ENCODE results near the gene FHIT.

FHIT gene

GRCh38 chr3:59774000-59774399 is 1477.3 kb downstream of the FHIT start:
- Histone ChIP-seq H3K4me2 (ENCODE audit: low read depth, low read length, poor library complexity, severe bottlenecking) (no peak overlapping the region), H2AFZ (ENCODE audit: low read depth, low read length, severe bottlenecking) (no peak overlapping the region), H3K9ac (ENCODE audit: low read length) (no peak overlapping the region), H3K27me3 (ENCODE audit: low read length) (no peaks in the 10 kb centered on the region), H3K79me2 (ENCODE audit: insufficient read depth, low read length) (no peaks in the 10 kb centered on the region), H3K27ac (ENCODE audit: low read depth, low read length) (no peak overlapping the region), H4K20me1 (ENCODE audit: low read depth, low read length) (no peaks in the 10 kb centered on the region), H3K9me2 (replicated peaks; ENCODE audit: insufficient read depth, low read length) (no peaks in the 10 kb centered on the region), H3F3A (ENCODE audit: insufficient read depth) (no peaks in the 10 kb centered on the region), H3K9me3 (ENCODE audit: insufficient read depth, low read length) (no peaks in the 10 kb centered on the region), H3K4me3 (ENCODE audit: insufficient read depth, low read length, poor library complexity, severe bottlenecking) (no peak overlapping the region), H3K36me3 (ENCODE audit: low read length) (no peaks in the 10 kb centered on the region)
- TF ChIP-seq EZH2phosphoT487 (conservative IDR thresholded peaks at IDR 0.05; ENCODE audit: low read length) = no peak
- TF ChIP-seq CTCF (IDR thresholded peaks at IDR 0.05; ENCODE audit: insufficient read depth, low read length, poor library complexity, severe bottlenecking) = no peak

GRCh38 chr3:59772416-59773408 is 1478.5 kb downstream of the FHIT start:
- Histone ChIP-seq H3K4me3 (ENCODE audit: insufficient read depth, low read length, poor library complexity, severe bottlenecking) (no peak overlapping the region), H3K4me2 (ENCODE audit: low read depth, low read length, poor library complexity, severe bottlenecking) (peak overlapping the region; percentile 12), H3K9me3 (ENCODE audit: insufficient read depth, low read length) (no peaks in the 10 kb centered on the region), H3K36me3 (ENCODE audit: low read length) (no peaks in the 10 kb centered on the region), H3K9me2 (replicated peaks; ENCODE audit: insufficient read depth, low read length) (no peaks in the 10 kb centered on the region), H4K20me1 (ENCODE audit: low read depth, low read length) (no peaks in the 10 kb centered on the region), H2AFZ (ENCODE audit: low read depth, low read length, severe bottlenecking) (no peak overlapping the region), H3K79me2 (ENCODE audit: insufficient read depth, low read length) (no peaks in the 10 kb centered on the region), H3K9ac (ENCODE audit: low read length) (no peak overlapping the region), H3F3A (ENCODE audit: insufficient read depth) (no peaks in the 10 kb centered on the region), H3K27me3 (ENCODE audit: low read length) (no peaks in the 10 kb centered on the region), H3K27ac (ENCODE audit: low read depth, low read length) (peak overlapping the region; percentile 34; the same call in 1 of the 2 replicates)
- TF ChIP-seq CTCF (IDR thresholded peaks at IDR 0.05; ENCODE audit: insufficient read depth, low read length, poor library complexity, severe bottlenecking) = no peak
- no peak for TF ChIP-seq EZH2phosphoT487 (conservative IDR thresholded peaks at IDR 0.05; ENCODE audit: low read length)

- Histone ChIP-seq H3K9me3 (ENCODE audit: insufficient read depth, low read length) (no peaks in the 10 kb centered on the region), H2AFZ (ENCODE audit: low read depth, low read length, severe bottlenecking) (no peak overlapping the region), H3K27ac (ENCODE audit: low read depth, low read length) (no peak overlapping the region), H3K79me2 (ENCODE audit: insufficient read depth, low read length) (no peaks in the 10 kb centered on the region), H3K36me3 (ENCODE audit: low read length) (no peaks in the 10 kb centered on the region), H3K27me3 (ENCODE audit: low read length) (no peaks in the 10 kb centered on the region), H3F3A (ENCODE audit: insufficient read depth) (no peaks in the 10 kb centered on the region), H3K4me3 (ENCODE audit: insufficient read depth, low read length, poor library complexity, severe bottlenecking) (no peak overlapping the region), H4K20me1 (ENCODE audit: low read depth, low read length) (no peaks in the 10 kb centered on the region), H3K9ac (ENCODE audit: low read length) (no peak overlapping the region), H3K9me2 (replicated peaks; ENCODE audit: insufficient read depth, low read length) (no peaks in the 10 kb centered on the region), H3K4me2 (ENCODE audit: low read depth, low read length, poor library complexity, severe bottlenecking) (no peak overlapping the region)
- no peak for TF ChIP-seq CTCF (IDR thresholded peaks at IDR 0.05; ENCODE audit: insufficient read depth, low read length, poor library complexity, severe bottlenecking)
- no peak for TF ChIP-seq EZH2phosphoT487 (conservative IDR thresholded peaks at IDR 0.05; ENCODE audit: low read length)
Measured at GRCh38 chr3:59771768-59772181, 1479.5 kb downstream of the FHIT start.
